ENCODE results near the gene MYL7.

DNA sequence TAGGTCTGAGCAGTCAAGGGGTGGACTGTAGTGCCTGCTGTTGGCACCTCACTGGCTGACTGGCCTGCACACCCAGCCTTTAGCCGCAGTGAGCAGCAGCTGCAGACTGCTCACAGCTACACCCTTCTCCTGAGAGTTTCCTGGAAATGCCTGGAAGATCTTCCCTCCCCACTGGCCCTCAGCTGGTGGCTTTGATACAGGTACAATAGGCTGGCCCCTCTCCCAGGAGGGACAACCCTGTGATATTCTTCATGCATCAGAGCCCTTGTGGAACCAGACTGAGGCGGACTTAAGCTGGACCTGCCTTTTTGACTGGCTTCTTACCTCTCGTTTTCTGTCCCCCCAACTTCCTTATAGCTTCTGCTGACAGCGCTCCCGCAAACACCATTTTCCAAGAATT is 41.7 kb upstream of the MYL7 start:
- TF ChIP-seq, protein P1, sequence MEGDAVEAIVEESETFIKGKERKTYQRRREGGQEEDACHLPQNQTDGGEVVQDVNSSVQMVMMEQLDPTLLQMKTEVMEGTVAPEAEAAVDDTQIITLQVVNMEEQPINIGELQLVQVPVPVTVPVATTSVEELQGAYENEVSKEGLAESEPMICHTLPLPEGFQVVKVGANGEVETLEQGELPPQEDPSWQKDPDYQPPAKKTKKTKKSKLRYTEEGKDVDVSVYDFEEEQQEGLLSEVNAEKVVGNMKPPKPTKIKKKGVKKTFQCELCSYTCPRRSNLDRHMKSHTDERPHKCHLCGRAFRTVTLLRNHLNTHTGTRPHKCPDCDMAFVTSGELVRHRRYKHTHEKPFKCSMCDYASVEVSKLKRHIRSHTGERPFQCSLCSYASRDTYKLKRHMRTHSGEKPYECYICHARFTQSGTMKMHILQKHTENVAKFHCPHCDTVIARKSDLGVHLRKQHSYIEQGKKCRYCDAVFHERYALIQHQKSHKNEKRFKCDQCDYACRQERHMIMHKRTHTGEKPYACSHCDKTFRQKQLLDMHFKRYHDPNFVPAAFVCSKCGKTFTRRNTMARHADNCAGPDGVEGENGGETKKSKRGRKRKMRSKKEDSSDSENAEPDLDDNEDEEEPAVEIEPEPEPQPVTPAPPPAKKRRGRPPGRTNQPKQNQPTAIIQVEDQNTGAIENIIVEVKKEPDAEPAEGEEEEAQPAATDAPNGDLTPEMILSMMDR (IDR thresholded peaks at IDR 0.05), result no peak
- TF ChIP-seq POLR2A (IDR thresholded peaks at IDR 0.05) (no peak), EP300 (IDR thresholded peaks at IDR 0.05; ENCODE audit: low read depth) (no peak), POLR2AphosphoS5 (IDR thresholded peaks at IDR 0.05) (no peak)
